Right renal pelvis (tissue), 4 donors: ENCODE results near the gene ANKRD30A. TPM values are rescaled to one million over a fixed set of nuclear protein-coding genes. Genes with fewer than 3 reads are reported as not detected.
"Not testable (repeated sequence)": the region's sequence is repeated elsewhere in the genome, so short reads cannot be mapped to it uniquely, and the experiment has no call there.

Experiments used
- DNase-seq, 4 donors: peaks; one replicate each; pipeline ENCODE4 v3.0.0-alpha.2; 2013; ENCODE audit warnings: low read depth in 4 of 4, low spot score in 3 of 4, missing footprints in 1 of 4
- polyA plus RNA-seq, 4 donors: library from polyadenylated mRNA; unstranded; fragments of 120-200 nt; gene quantifications; one replicate each; pipeline ENCODE4 v1.2.1, GENCODE V29; 2013; ENCODE audit not compliant: insufficient read length in 4 of 4

Gene ANKRD30A
- polyA plus RNA-seq: not detected

- no peak for DNase-seq
Measured at GRCh38 chr10:37125191-37125732, at the start of gene ANKRD30A. TSS of gene ANKRD30A (plus strand) at chr10:37125598. CDS start at chr10:37125788, 190 bp downstream.

- not testable (repeated sequence) for DNase-seq
Measured at GRCh38 chr10:37076083-37076482, 49.3 kb upstream of the ANKRD30A start.

GRCh38 chr10:37095792-37096573 is 29.4 kb upstream of the ANKRD30A start:
- DNase-seq: no peak

- no peak for DNase-seq
Measured at GRCh38 chr10:37101261-37101660, 24.1 kb upstream of the ANKRD30A start.

- no peak for DNase-seq
Measured at GRCh38 chr10:37109000-37109399, 16.4 kb upstream of the ANKRD30A start.

GRCh38 chr10:37124532-37124931 is 866 bp upstream of the ANKRD30A start:
- no peak for DNase-seq

GRCh38 chr10:37125921-37126320 is 523 bp downstream of the ANKRD30A start:
- DNase-seq: no peak

GRCh38 chr10:37146443-37146842 is 21.0 kb downstream of the ANKRD30A start:
- DNase-seq: no peak

- DNase-seq: not testable (repeated sequence)
Measured at GRCh38 chr10:37162430-37162829, 37.0 kb downstream of the ANKRD30A start.

- DNase-seq: not testable (repeated sequence)
Measured at GRCh38 chr10:37171945-37172344, 46.5 kb downstream of the ANKRD30A start.

GRCh38 chr10:37178296-37178695 is 52.9 kb downstream of the ANKRD30A start:
- not testable (repeated sequence) for DNase-seq

- not testable (repeated sequence) for DNase-seq
Measured at GRCh38 chr10:37182719-37183118, 57.3 kb downstream of the ANKRD30A start.

- DNase-seq: no peak
Measured at GRCh38 chr10:37206132-37206531, 80.7 kb downstream of the ANKRD30A start.

GRCh38 chr10:37220866-37221265 is 95.5 kb downstream of the ANKRD30A start:
- DNase-seq: no peak

GRCh38 chr10:37222046-37222445 is 96.6 kb downstream of the ANKRD30A start:
- DNase-seq: no peak

- DNase-seq: no peak
Measured at GRCh38 chr10:37225163-37225562, 99.8 kb downstream of the ANKRD30A start.

GRCh38 chr10:37226524-37226923 is 101.1 kb downstream of the ANKRD30A start:
- no peak for DNase-seq

- DNase-seq: no peak
Measured at GRCh38 chr10:37234692-37235091, 109.3 kb downstream of the ANKRD30A start.

GRCh38 chr10:37236093-37236492 is 110.7 kb downstream of the ANKRD30A start:
- DNase-seq: no peak

GRCh38 chr10:37240223-37240622 is 114.8 kb downstream of the ANKRD30A start:
- DNase-seq: no peak

GRCh38 chr10:37246637-37247036 is 121.2 kb downstream of the ANKRD30A start:
- no peak for DNase-seq

- DNase-seq: not testable (repeated sequence)
Measured at GRCh38 chr10:37255837-37256236, 130.4 kb downstream of the ANKRD30A start.
